ENCODE data around the gene TMEM222. TPM values are rescaled to one million over a fixed set of nuclear protein-coding genes. Genes with fewer than 3 reads are reported as not detected.

TMEM222 gene
- total RNA-seq, 1 experiment from 2014 or later: 38.3 TPM

DNA sequence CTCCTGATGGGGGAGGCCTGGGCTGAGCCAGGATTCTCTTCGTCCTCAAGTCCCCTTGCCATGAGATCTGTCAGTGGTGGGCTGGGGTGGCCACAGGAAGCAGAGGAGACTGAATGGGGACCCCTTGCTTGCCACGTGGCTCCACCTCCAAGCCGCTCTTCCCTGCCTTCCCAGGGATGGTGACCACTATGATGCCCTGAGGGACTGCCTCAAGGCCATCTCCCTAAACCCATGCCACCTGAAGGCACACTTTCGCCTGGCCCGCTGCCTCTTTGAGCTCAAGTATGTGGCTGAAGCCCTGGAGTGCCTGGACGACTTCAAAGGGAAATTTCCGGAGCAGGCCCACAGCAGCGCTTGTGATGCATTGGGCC is 20.9 kb upstream of the TMEM222 start:
- H3K36me3 Mint-ChIP-seq (ENCODE audit: insufficient read depth, unreplicated experiment): peaks cover 40% of the 10 kb centered on the region
- intact Hi-C loops (cut with micrococcal nuclease): loop anchor here (1.0 kb wide), 2 partner anchors 87 to 91 kb away; partner anchors contain the start of gene GPR3
- no peaks in the 10 kb centered on the region for H3K27me3 Mint-ChIP-seq (ENCODE audit: insufficient read depth, unreplicated experiment)
- POLR2A ChIA-PET: interaction anchor here (0.7 to 3.5 kb wide), 12 partner anchors 12 to 332 kb away, joined by 3 to 28 read pairs (median 8); partner anchors contain the start of genes MAP3K6 and SYTL1
- DNase-seq (ENCODE audit: unreplicated experiment): no peak
- BruUV-seq (replicated peaks): no TSS peak
- H3K4me1 Mint-ChIP-seq (ENCODE audit: insufficient read depth, unreplicated experiment): peaks cover 13% of the 10 kb centered on the region
- CTCF ChIA-PET: interaction anchor here (0.5 to 13.1 kb wide), 37 partner anchors 9 to 732 kb away, joined by 3 to 225 read pairs (median 4); partner anchors contain the start of genes AHDC1, CD164L2, GPR3 and MAP3K6
- H3K9me3 Mint-ChIP-seq (ENCODE audit: unreplicated experiment): no peaks in the 10 kb centered on the region
- TF ChIP-seq, protein P1, sequence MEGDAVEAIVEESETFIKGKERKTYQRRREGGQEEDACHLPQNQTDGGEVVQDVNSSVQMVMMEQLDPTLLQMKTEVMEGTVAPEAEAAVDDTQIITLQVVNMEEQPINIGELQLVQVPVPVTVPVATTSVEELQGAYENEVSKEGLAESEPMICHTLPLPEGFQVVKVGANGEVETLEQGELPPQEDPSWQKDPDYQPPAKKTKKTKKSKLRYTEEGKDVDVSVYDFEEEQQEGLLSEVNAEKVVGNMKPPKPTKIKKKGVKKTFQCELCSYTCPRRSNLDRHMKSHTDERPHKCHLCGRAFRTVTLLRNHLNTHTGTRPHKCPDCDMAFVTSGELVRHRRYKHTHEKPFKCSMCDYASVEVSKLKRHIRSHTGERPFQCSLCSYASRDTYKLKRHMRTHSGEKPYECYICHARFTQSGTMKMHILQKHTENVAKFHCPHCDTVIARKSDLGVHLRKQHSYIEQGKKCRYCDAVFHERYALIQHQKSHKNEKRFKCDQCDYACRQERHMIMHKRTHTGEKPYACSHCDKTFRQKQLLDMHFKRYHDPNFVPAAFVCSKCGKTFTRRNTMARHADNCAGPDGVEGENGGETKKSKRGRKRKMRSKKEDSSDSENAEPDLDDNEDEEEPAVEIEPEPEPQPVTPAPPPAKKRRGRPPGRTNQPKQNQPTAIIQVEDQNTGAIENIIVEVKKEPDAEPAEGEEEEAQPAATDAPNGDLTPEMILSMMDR (IDR thresholded peaks at IDR 0.05; ENCODE audit: unreplicated experiment): no peak
- peak overlapping the region; percentile 67 for H3K27ac Mint-ChIP-seq (ENCODE audit: low read depth, unreplicated experiment)
- H3K4me3 Mint-ChIP-seq (ENCODE audit: unreplicated experiment): no peak overlapping the region

GRCh38 chr1:27301582-27302199 is 20.3 kb upstream of the TMEM222 start:
- no TSS peak for BruUV-seq (replicated peaks)
- POLR2A ChIA-PET: interaction anchor here (1.0 to 3.5 kb wide), 5 partner anchors 19 to 96 kb away, joined by 3 to 28 read pairs (median 6); partner anchors contain the start of genes MAP3K6 and SYTL1
- no peaks in the 10 kb centered on the region for H3K9me3 Mint-ChIP-seq (ENCODE audit: unreplicated experiment)
- intact Hi-C loops (cut with micrococcal nuclease): loop anchor here (1.0 kb wide), 2 partner anchors 87 to 91 kb away; partner anchors contain the start of gene GPR3
- H3K36me3 Mint-ChIP-seq (ENCODE audit: insufficient read depth, unreplicated experiment): peaks cover 45% of the 10 kb centered on the region
- H3K4me1 Mint-ChIP-seq (ENCODE audit: insufficient read depth, unreplicated experiment): peaks cover 13% of the 10 kb centered on the region
- H3K27ac Mint-ChIP-seq (ENCODE audit: low read depth, unreplicated experiment): no peak overlapping the region
- H3K27me3 Mint-ChIP-seq (ENCODE audit: insufficient read depth, unreplicated experiment): no peaks in the 10 kb centered on the region
- H3K4me3 Mint-ChIP-seq (ENCODE audit: unreplicated experiment): no peak overlapping the region
- DNase-seq (ENCODE audit: unreplicated experiment): no peak
- CTCF ChIA-PET: interaction anchor here (0.5 to 13.1 kb wide), 24 partner anchors 8 to 327 kb away, joined by 3 to 225 read pairs (median 5); partner anchors contain the start of genes CD164L2, GPR3 and MAP3K6
- TF ChIP-seq, protein P1 (IDR thresholded peaks at IDR 0.05; ENCODE audit: unreplicated experiment): no peak

- DNase-seq (ENCODE audit: unreplicated experiment): no peak
- Mint-ChIP-seq H3K27ac (ENCODE audit: low read depth, unreplicated experiment) (no peak overlapping the region), H3K36me3 (ENCODE audit: insufficient read depth, unreplicated experiment) (peaks cover 36% of the 10 kb centered on the region), H3K9me3 (ENCODE audit: unreplicated experiment) (no peaks in the 10 kb centered on the region), H3K4me1 (ENCODE audit: insufficient read depth, unreplicated experiment) (peaks cover 13% of the 10 kb centered on the region), H3K4me3 (ENCODE audit: unreplicated experiment) (no peak overlapping the region), H3K27me3 (ENCODE audit: insufficient read depth, unreplicated experiment) (no peaks in the 10 kb centered on the region)
- TF ChIP-seq, protein P1 (IDR thresholded peaks at IDR 0.05; ENCODE audit: unreplicated experiment): no peak
- intact Hi-C loops (cut with micrococcal nuclease): no loop called here
- no TSS peak for BruUV-seq (replicated peaks)
- CTCF ChIA-PET: interaction anchor here (0.6 to 13.1 kb wide), 9 partner anchors 14 to 304 kb away, joined by 3 to 225 read pairs (median 32); partner anchors contain the start of genes CD164L2 and GPR3
- POLR2A ChIA-PET: interaction anchor here (1.1 to 1.3 kb wide), 2 partner anchors 64 to 93 kb away, joined by 3 to 5 read pairs; partner anchors contain the start of gene MAP3K6
Observed at GRCh38 chr1:27302612-27303011, 19.4 kb upstream of the TMEM222 start.

GRCh38 chr1:27303509-27303908 is 18.5 kb upstream of the TMEM222 start:
- no peak for DNase-seq (ENCODE audit: unreplicated experiment)

More at GRCh38 chr1:27303509-27303908, 18.5 kb upstream of the TMEM222 start:
- Mint-ChIP-seq H3K9me3 (ENCODE audit: unreplicated experiment) (no peaks in the 10 kb centered on the region), H3K27me3 (ENCODE audit: insufficient read depth, unreplicated experiment) (no peaks in the 10 kb centered on the region), H3K27ac (ENCODE audit: low read depth, unreplicated experiment) (no peak overlapping the region), H3K4me3 (ENCODE audit: unreplicated experiment) (no peak overlapping the region), H3K36me3 (ENCODE audit: insufficient read depth, unreplicated experiment) (peaks cover 36% of the 10 kb centered on the region), H3K4me1 (ENCODE audit: insufficient read depth, unreplicated experiment) (peaks cover 13% of the 10 kb centered on the region)
- BruUV-seq (replicated peaks): no TSS peak
- intact Hi-C loops (cut with micrococcal nuclease): no loop called here
- POLR2A ChIA-PET: interaction anchor here (1.3 kb wide), 1 partner anchor 92 kb away, joined by 5 read pairs; no protein-coding TSS in a partner anchor
- CTCF ChIA-PET: interaction anchor here (0.8 to 13.1 kb wide), 5 partner anchors 13 to 204 kb away, joined by 3 to 225 read pairs (median 35); partner anchors contain the start of genes CD164L2 and GPR3
- TF ChIP-seq, protein P1 (IDR thresholded peaks at IDR 0.05; ENCODE audit: unreplicated experiment): no peak
